GM12875 (cell line): Measurements from ENCODE around the gene NUDT6.
"Not testable (repeated sequence)": the region's sequence is repeated elsewhere in the genome, so short reads cannot be mapped to it uniquely, and the experiment has no call there.

Experiments used
- H3K4me3 ChIP-seq: one replicate; pipeline ENCODE4 v1.5.1; 2011; ENCODE audit warnings: low read depth, low read length, control low read depth
- CTCF ChIP-seq: IDR thresholded peaks from 2 replicates; pipeline ENCODE4 v1.5.1; 2011; ENCODE audit warnings: low read depth, mild to moderate bottlenecking, control low read depth, inconsistent platforms, low read length, moderate library complexity, borderline replicate concordance; ENCODE audit not compliant: insufficient read depth

NUDT6 gene

DNA sequence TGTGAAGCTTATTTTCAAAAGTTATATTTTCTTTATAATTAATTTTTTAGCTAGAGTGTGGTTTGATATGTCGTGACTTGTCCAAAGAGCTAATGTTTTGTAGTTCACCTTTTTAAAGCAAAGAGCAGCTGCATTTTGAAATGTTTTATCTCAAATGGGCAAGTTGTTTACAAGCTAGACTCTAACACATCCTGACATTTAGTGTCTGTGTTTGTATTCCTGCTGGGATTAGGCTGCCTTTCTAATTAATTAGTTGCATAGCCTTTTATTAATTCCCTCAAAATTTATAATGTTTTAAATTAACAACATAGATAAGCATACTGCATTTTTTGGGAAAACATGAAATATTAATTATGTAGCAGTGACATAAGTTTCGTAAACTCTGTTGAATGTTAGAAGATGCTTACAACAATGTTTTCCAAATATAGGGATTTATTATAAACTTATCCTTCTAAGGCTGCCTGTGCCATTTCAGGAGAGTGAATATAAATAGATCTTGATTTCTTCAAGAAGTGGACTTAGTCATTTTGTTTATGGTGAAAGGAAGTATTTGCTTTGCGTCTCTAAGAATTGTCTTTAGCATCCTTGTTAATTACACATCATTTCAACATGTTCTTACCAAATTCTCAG lies 37.7 kb upstream of the NUDT6 start:
- no peak for TF ChIP-seq CTCF
- no peak overlapping the region for H3K4me3 ChIP-seq

- TF ChIP-seq CTCF, result no peak
- H3K4me3 ChIP-seq, result no peak overlapping the region
Measured at GRCh38 chr4:122959441-122959840, 37.0 kb upstream of the NUDT6 start.

DNA sequence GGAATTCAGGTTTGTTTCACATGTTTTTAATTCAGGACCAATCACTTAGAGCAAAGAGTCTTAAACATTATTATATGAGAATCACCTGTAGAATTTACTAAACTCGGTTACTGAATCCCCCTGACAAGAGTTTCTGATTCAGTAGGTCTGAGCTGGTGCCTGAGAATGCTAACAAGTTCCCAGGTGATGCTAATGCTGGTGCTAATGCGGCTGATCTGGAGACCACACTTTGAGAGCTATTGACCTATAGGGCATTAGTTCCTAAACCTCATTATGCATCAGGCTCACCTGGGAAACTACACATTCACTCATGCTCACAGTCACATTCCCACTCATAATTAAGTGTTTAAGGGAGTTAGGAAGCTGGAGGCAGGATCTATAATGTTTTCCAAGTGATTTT lies 36.1 kb upstream of the NUDT6 start:
- no peak overlapping the region for H3K4me3 ChIP-seq
- no peak for TF ChIP-seq CTCF

GRCh38 chr4:122953924-122954323 lies 31.5 kb upstream of the NUDT6 start:
- no peak for TF ChIP-seq CTCF

GRCh38 chr4:122952028-122952427 lies 29.6 kb upstream of the NUDT6 start:
- TF ChIP-seq CTCF, result no peak
- H3K4me3 ChIP-seq, result no peak overlapping the region

More at GRCh38 chr4:122953924-122954323, 31.5 kb upstream of the NUDT6 start:
- H3K4me3 ChIP-seq, result no peak overlapping the region

DNA sequence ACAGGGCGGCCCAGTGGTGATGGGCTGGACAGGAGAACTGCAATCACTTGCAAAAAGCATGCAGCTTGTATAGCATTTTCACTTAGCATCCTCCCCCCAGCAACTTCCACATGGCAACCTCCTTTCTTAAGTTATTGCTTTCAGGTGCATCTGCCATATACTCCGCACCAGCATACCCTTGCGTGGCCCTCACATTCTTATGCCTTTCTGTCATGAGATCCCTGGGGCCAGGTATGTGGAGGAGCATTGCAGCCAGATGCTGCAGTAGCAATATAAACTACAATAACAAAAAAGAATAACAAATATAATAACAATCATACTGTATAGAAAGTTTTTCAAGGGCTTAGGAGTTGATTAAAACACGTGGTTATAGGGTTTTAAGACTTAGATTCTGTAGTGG lies 26.3 kb upstream of the NUDT6 start:
- TF ChIP-seq CTCF, result no peak
- H3K4me3 ChIP-seq, result no peak overlapping the region

- H3K4me3 ChIP-seq, result no peak overlapping the region
- no peak for TF ChIP-seq CTCF
Measured at GRCh38 chr4:122946142-122946541, 23.7 kb upstream of the NUDT6 start.

DNA sequence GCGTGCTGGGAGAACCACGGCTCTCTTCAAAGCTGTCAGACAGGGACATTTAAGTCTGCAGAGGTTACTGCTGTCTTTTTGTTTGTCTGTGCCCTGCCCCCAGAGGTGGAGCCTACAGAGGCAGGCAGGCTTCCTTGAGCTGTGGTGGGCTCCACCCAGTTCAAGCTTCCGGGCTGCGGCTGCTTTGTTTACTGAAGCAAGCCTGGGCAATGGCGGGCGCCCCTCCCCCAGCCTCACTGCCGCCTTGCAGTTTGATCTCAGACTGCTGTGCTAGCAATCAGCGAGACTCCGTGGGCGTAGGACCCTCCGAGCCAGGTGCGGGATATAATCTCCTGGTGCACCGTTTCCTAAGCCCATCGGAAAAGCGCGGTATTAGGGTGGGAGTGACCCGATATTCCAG lies 22.7 kb upstream of the NUDT6 start:
- not testable (repeated sequence) for H3K4me3 ChIP-seq
